Activated T-helper 1 cell treated with Interleukin-2 at 50 U/mL for 16 hours (primary cell): ENCODE data around the gene NUCB2.
A peak's percentile ranks its signal among the peaks of the same experiment; 100 is the strongest.
"Not testable (repeated sequence)": the region's sequence is repeated elsewhere in the genome, so short reads cannot be mapped to it uniquely, and the experiment has no call there.

Source experiments
- DNase-seq: peaks from one replicate; pipeline ENCODE4 v3.0.0-alpha.2; 2020; ENCODE audit warnings: low read depth

NUCB2 gene

DNA sequence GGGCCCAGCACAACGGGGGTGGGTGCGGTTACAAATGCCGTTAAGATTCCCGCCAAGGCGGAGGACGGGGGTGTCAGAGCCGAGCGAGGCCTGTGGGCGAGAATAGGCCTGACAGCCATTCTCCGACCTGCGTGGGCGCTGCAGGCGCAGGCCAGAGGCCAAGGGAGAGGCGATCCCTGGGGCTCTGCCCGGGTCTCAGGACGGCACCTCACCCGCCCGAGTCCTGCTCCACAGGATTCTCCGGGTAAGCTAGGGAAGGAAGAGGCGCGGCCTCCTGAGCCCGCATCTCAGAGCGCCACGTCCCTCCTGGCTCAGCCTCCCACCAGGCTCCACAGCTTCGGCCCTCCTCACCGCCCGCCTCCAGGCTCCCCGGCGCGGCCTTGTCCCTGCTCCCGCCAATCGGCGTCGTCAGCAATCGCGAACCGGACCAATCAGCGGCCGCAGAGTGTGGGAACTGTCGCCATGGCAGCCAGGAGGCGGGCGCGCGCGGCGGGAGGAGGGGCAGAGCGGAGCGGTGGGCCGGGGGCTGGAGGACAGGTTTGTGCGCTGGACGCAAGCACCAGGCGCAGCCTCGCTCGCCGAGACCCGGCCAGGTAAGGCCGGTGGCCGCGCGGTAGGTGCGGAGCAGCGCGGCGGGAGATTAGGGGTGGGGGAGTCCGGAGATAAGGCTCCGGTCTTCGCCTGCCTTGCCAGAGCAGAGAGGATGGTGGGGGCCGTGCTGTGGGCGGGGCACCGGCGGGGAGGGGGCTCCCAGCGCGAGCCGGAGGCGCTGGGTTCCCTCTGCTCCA lies at the start of gene NUCB2:
Gene NUCB2 (plus strand): TSS at position 504 of the 788 bp plus-strand sequence. CDS start 18,585 bp downstream, outside the sequence.
- peak; percentile 93 for DNase-seq

DNA sequence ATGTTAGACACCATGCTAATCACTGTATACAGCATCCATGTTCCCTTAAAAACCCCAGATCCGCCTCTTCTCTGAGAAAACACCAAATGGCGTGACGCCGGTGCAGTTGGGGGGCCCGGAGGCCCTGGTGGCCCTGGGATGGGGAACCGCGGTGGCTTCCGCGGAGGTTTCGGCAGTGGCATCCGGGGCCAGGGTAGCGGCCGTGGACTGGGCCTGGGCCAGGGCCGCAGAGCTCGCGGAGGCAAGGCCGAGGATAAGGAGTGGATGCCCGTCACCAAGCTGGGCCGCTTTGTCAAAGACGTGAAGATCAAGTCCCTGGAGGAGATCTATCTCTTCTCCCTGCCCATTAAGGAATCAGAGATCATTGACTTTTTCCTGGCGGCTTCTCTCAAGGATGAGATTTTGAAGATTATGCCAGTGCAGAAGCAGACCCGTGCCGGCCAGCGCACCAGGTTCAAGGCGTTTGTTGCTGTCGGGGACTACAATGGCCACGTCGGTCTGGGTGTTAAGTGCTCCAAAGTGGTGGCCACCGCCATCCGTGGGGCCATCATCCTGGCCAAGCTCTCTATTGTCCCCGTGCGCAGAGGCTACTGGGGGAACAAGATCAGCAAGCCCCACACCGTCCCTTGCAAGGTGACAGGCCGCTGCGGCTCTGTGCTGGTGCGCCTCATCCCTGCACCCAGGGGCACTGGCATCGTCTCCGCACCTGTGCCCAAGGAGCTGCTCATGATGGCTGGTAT lies 48.2 kb upstream of the NUCB2 start:
- not testable (repeated sequence) for DNase-seq

DNA sequence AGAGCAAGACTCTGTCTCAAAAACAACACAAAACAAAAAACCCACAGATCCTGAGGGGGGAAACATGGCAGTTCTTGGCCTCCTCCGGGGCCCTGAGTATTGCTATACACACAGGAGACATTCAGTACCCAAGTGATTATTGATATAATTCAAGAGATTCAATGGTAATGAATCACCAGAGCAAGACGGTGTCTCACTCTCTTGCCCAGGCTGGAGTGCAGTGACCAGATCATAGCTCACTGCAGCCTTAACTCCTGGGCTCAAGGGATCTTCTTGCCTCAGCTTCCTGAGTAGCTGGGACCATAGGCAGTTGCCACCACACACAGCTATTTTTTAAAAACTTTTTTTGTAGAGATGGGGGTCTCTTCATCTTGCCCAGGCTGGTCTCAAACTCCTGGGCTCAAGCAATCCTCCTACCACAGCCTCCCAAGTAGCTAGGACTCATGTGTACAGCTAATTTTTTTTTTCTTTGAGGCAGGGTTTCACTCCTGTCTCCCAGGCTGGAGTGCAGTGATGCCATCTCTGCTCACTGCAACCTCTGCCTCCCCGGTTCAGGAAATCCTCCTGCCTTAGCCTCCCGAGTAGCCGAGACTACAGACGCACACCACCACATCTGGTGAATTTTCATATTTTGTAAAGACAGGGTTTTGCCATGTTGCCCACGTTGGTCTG lies 46.9 kb upstream of the NUCB2 start:
- DNase-seq, result no peak

DNA sequence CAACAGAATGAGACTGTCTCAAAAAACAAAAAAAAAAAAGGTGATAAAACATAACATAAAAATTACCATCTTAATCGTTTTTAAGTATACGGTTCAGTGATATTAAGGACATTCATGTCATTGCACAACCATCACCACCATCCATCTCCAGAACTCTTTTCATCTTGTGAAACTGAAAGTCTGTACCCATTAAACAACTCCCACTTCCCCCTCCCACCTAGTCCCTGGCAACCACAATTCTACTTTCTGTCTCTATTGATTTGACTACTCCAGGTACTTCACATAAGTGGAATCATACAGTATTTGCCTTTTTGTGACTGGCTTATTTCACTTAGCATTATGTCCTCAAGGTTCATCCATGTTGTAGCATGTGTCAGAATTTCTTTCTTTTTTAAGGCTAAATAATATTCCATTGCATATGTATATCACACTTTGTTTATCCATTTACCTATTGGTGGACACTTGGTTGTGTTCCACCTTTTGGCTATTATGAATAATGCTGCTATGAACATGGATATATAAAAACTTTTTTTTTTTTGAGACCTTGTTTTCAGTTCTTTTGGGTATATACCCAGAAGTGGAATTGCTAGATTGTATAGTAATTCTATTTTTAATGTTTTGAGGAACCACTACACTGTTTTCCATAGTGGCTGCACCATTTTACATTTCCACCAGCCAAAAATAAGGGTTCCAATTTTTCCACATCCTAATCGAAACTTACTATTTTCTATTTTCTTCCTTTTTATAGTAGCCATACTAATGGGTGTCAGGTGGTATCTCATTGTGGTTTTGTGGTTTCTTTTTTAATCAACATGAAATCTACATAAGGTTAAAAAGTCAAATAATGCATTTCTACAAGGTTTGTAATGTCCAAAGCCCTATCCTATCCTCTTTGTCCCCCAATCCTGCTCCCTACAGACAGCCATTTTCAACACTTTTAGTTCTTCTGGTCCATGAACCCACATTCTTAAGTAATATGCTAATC lies 45.4 kb upstream of the NUCB2 start:
- no peak for DNase-seq

DNA sequence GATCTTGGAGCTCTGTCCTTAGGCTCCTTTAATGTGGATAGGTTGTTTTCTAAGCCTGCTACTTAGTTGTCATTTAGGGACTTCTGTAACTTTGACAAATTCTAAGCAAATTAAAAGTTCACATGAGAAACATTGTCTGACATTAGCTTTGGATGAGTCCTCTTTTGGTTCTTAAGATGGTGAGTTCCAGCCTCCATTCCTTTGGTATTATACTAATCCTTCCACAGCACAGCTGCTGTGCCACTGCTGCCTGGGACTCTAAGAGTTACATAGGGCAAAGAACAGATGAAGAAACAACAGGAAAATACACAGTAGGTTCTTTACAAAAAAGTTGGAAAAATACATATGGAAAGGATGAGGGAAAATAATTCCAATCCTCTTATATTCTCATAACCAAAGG lies 43.4 kb upstream of the NUCB2 start:
- no peak for DNase-seq

DNA sequence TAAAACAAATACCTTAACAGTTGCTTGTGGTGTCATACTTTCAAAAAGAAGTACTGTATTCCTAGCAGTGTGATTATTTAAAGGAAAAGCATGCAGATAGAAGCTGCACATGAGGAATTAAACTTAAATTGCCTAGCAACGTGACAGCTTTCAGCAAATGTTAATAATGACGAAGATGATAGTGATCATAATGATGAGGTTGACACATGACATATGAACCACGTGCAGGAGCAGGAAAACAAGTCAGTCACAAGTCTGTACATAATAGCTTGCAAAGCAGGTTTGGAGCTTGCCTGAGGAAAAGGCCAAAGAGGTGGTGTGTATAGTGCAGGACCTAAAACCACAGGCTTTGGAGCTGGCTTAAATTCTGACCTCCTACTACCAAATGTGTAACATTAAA lies 38.2 kb upstream of the NUCB2 start:
- no peak for DNase-seq

DNA sequence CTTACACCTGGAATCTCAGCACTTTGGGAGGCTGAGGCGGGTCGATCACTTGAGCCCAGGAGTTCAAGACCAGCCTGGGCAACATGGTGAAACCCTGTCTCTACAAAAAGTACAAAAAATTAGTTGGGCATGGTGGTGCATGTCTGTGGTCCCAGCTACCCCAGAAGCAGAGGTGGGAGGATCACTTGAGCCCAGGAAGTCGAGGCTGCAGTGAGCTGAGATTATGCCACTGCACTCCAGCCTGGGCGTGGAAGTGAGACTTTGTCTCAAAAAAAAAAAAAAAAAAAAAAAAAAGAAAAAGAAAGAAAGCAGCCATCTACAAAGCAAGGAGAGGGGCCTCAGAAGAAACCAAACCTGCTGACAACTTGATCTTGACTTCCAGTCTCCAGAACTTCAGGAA lies 36.6 kb upstream of the NUCB2 start:
- not testable (repeated sequence) for DNase-seq

DNA sequence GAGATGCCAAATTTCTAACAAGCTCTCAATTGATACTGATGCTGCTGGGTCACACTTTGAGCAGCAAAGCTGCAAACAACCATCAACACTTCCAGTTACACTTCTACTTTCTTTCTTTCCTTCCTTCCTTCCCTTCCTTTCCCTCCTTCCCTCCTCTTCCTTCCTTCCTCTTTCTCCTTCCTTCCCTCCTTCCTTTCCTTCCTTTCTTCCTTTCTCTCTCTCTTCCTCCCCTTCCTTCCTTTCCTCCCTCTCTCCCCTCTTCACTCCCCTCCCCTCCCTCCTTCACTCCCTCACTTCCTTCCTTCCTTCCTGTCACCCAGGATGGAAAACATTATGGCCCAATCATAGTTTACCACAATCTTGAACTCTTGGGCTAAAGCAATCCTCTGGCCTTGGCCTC lies 35.8 kb upstream of the NUCB2 start:
- DNase-seq, result no peak

DNA sequence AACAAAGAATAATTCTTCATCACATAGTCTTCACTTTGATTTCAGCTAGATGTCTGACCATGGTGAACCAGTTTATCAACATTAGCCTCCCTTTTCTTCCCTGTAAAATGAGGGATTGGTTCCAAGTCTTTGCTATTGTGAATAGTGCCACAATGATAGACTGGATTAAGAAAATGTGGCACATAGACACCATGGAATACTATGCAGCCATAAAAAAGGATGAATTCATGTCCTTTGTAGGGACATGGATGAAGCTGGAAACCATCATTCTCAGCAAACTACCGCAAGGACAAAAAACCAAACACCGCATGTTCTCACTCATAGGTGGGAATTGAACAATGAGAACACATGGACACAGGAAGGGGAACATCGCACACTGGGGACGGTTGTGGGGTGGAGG lies 33.6 kb upstream of the NUCB2 start:
- DNase-seq, result not testable (repeated sequence)

DNA sequence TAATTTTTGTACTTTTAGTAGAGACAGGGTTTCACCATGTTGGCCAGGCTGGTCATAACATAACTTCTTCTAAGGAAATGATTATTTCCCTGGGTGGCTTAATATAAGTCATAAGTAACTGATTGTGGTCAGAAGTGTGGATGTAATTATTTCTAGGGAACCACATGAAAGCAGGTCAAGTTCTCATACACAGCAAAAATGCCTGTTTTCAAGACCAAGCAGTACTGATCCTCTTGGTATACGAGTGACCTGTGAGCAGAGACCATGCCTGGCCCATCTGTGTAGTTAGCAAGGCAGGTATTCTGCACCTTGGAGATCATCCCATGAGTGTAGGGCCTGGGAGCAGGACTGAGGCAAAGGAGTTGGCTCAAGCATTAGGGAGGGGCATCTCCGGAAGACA lies 32.5 kb upstream of the NUCB2 start:
- no peak for DNase-seq

DNA sequence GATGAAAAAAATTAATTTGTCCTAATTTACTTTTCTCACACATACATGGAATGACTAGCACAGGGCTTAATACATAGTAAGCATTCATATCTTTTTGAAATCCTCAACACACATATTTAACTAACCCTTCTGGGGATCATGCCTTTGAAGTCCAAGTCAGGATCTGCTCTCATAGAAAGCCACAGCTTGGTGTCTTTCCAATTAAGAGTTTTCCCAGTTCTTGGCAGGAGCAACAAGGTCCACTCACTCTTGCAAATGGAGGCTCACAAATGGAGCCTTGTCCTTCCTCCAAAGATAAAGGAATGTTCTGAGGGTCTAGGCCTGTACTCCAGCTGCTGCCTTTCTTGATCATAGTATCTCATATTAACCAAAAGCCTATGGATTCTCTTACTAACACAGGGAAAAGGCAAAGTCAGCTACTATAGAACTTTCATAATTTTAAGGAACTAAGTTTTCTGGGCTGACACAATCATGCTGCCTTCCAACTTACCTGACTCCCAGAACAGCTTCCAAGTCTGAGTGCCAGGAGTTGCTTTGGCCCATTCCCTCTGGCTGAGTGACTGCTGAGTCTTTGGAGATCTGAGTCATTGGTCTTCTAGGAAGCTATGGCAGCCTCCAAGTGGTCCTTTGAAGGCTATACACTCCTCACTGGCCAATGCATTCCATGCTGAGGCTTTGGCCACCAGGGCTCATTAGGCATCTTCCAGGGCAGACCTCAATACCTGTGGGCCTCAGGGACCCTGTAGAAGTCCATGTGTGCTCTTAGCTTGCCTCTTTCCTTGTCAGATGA lies 25.8 kb upstream of the NUCB2 start:
- DNase-seq, result no peak

DNA sequence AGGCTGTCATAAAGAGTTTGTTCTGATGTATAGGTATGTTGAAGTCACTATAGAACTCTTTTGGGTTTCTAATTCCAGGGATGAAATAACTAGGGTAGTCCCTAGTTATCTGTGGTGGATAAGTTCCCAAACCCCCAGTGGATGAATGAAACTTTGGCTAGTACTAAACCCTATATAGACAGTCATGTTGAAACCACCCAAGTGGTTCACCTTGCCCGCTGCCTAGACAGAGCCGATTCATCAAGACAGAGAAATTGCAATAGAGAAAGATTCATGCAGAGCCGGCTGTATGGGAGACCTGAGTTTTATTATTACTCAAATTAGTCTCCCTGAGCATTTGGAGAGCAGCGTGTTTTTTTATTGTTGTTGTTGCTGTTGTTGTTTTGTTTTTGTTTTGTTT lies 23.8 kb upstream of the NUCB2 start:
- DNase-seq, result no peak

DNA sequence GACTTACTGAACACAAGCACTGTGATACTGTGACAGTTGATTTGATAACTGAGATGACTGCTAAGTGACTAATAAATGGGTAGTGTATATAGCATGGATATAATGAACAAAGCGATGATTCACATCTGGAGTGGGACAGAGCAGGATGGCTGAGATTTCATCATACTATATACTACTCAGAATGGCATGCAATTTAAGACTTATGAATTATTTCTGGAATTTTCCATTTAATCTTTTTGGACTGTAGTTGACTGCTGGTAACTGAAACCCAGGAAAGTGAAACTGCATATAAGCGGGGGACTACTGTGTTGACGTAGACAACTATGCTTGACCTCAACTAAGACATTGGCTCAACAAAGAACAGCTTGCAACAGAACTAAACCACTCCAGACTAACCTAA lies 20.0 kb upstream of the NUCB2 start:
- DNase-seq, result no peak

DNA sequence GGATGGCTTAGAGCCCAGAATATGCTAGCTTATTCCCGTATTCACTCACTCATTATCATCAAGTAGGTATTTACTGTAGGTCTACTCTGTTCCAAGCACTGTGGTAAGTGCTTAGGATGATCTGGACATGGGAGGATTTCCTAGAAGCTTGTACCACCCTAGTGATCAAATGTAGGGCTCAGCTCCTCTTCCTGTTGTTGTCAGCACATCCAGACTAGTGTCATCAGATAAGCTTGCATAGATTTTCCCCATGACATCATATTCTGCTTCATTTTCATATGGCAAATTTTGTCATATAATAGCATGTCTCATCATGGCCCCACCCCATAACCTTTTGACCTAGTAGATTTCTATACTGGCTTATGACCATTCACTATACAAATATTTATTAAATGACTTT lies 19.3 kb upstream of the NUCB2 start:
- no peak for DNase-seq

DNA sequence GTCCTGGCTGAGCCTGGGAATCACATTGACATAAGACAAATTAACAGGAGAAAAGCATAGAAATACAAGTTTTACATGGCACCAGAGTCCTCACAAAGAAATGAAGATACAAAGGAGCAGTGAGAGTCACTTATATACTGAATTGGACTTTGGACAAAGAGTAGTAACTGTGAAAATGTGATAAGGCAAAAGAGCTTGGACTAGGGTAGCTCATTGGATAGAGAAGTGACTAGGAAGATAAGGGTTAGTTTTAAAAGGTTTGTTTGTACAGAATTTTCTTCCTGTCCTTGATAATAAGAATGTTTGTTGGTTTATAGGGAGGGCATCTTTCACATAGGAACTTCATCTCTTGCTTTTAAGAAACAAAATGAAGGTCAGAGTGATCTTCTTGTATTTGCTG lies 17.9 kb upstream of the NUCB2 start:
- no peak for DNase-seq

DNA sequence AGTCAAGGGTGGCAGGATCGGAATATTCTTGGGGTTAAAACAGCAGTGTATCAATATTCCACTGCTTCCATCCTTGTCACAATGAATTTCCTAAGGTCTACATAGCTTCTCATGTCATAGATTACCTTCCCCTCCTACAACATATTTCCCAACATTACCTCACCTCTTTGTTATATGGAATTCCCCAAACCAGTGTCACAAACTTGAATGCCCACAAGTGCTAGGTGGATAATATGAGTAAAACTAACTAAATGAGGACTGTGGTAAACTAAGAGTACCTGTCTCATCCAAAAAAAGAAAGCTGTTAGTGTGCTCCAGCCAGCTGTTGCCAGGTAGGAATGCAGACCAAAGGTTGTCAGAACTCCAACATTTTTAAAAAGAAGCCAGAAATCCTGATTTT lies 17.0 kb upstream of the NUCB2 start:
- DNase-seq, result no peak

DNA sequence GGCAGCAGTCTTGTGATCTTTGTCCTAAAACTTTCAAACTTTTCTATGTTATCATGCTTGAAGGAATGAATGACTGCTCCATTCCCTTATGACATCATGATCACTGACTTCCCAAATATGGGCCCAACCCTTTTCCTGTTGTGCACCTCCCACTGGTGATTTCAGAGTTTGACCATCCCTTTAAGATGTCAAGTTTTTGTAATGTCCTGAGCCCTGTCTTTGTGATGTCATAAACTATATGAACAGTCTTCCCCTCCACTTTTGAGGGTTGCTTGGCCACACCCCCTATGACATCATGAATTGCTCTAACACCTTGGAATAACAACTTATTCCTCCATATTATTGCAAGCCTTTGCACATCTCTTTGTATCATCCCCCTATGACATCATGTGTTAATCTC lies 16.5 kb upstream of the NUCB2 start:
- DNase-seq, result no peak

DNA sequence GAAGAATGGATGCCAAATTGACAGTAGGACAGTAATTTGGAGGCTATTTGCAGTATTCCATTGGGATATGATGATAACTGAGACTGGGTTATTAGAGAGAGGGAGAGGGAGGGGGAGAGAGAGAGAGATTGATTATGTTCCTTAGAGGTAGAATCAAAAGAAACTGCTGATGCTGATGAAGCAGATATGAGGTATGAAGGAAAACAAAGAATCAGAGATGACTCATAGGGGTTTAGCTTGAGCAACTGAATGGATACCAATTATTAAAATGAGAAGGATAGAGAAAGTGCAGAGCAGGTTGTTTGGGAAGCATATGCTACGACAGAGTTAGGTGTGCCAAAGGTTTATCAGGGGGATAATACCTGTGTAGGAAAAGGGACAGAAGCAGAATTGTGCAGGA lies 12.8 kb upstream of the NUCB2 start:
- no peak for DNase-seq

DNA sequence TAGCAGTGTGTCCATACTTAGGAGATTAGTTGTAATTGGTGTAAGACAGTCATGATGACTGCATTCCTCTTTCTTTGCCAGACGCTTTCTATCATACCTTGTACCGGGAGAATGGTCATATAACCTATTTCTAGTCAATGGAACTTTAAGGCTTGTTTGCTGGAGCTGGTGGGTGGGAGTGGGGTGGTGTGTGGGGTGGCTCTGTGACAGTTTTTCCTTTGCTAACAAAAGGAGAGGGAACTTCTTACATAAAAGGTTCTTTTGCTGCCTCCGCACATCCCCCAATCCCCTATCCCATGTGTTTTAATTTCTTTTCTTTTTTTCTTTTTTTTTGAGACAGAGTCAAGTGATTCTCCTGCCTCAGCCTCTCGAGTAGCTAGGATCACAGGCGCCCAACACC lies 9.8 kb upstream of the NUCB2 start:
- DNase-seq, result no peak

DNA sequence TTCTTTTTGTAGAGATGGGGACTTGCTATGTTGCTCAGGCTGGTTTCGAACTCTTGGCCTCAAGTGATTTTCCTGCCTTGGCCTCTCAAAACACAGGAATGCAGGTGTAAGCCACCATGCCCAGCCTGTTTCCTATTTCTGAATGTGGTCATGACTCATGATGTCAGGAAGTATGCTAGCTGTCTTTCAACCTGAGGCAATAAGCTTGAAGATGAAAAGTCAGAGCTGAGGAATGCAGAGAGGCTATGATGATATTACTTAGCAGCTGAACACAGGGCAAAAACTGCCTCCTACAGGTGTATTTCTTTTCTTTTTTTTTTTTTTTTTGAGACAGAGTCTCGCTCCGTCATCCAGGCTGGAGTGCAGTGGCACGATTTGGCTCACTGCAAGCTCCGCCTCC lies 9.0 kb upstream of the NUCB2 start:
- DNase-seq, result no peak

DNA sequence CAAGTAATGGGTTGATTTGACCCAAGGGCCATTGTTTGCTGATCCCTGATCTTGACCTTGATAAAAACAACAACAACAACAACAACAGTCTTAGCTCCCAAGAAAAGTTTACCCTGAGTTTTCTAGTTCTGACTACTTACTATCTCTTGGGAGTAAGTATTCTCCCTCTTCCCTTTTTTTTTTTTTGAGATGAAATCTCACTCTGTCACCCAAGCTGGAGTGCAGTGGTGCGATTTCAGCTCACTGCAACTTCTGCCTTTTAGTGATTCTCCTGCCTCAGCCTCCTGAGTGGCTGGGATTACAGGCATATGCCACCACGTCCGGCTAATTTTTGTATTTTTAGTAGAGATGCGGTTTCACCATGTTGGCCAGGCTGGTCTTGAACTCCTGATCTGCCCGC lies 8.0 kb upstream of the NUCB2 start:
- DNase-seq, result not testable (repeated sequence)
